Measurements from ENCODE around the gene SYS1.

DNA sequence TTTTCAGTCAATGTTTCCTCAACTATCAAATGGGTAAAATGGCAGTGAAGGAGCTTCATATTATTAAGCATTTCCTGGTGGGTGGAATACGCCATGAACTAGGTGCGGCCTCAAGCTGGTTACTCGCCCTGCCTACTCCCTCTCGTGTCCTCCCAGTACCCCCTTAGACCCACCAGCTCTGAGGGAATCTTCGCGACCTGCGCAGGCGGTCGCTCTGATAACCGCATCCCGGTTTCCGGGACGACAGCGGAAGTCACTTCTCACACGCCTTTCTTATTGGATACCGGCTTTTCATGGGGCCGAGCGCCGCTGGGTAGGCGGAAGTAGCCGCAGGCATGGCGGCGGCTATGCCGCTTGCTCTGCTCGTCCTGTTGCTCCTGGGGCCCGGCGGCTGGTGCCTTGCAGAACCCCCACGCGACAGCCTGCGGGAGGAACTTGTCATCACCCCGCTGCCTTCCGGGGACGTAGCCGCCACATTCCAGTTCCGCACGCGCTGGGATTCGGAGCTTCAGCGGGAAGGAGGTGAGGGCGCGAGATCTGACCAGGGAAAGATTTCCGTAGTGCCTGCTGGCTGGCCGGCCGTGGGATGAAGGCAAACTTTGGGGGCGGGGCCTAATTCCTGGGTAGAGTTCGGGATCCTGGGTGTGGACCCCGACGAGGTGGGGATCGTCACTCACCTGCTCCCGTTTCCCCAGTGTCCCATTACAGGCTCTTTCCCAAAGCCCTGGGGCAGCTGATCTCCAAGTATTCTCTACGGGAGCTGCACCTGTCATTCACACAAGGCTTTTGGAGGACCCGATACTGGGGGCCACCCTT lies 53.1 kb downstream of the SYS1 start, which contains the start of gene PIGT:
- TF ChIP-seq, protein P1, sequence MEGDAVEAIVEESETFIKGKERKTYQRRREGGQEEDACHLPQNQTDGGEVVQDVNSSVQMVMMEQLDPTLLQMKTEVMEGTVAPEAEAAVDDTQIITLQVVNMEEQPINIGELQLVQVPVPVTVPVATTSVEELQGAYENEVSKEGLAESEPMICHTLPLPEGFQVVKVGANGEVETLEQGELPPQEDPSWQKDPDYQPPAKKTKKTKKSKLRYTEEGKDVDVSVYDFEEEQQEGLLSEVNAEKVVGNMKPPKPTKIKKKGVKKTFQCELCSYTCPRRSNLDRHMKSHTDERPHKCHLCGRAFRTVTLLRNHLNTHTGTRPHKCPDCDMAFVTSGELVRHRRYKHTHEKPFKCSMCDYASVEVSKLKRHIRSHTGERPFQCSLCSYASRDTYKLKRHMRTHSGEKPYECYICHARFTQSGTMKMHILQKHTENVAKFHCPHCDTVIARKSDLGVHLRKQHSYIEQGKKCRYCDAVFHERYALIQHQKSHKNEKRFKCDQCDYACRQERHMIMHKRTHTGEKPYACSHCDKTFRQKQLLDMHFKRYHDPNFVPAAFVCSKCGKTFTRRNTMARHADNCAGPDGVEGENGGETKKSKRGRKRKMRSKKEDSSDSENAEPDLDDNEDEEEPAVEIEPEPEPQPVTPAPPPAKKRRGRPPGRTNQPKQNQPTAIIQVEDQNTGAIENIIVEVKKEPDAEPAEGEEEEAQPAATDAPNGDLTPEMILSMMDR (conservative IDR thresholded peaks at IDR 0.05; ENCODE audit: low read depth in 2 of 2) = 0 out of 4 replicates have a peak, but pooled peaks of 1 of the 2 experiments have one; percentile 9
- no peak for TF ChIP-seq EZH2 (IDR thresholded peaks at IDR 0.05; ENCODE audit: low read depth, unreplicated experiment)
- TF ChIP-seq JUNB (IDR thresholded peaks at IDR 0.05; ENCODE audit: unreplicated experiment) = no peak
- TF ChIP-seq EZH2phosphoT487 (IDR thresholded peaks at IDR 0.05; ENCODE audit: unreplicated experiment) = no peak
- TF ChIP-seq REST (IDR thresholded peaks at IDR 0.05; ENCODE audit: unreplicated experiment) = no peak
- TF ChIP-seq POLR2AphosphoS5 (IDR thresholded peaks at IDR 0.05; ENCODE audit: low read depth) = peak; percentile 81
- TF ChIP-seq STAT1 (IDR thresholded peaks at IDR 0.05; ENCODE audit: unreplicated experiment) = no peak
- peak; percentile 84 for TF ChIP-seq ETS1 (IDR thresholded peaks at IDR 0.05)
- peak; percentile 82 for TF ChIP-seq CREB1 (CRISPR knock-in tag; IDR thresholded peaks at IDR 0.05; ENCODE audit: low read depth)
- no peak for TF ChIP-seq ZNF331 (CRISPR knock-in tag; IDR thresholded peaks at IDR 0.05; ENCODE audit: low read depth)
- TF ChIP-seq NANOG (IDR thresholded peaks at IDR 0.05; ENCODE audit: borderline replicate concordance) = peak; percentile 20; the same call in 1 of the 2 replicates
